Stimulated activated naive CD8-positive, alpha-beta T cell treated with anti-CD3 and anti-CD28 coated beads, Interleukin-15, Interleukin-2, amounts not matched to agents 100 ng/mL and 50 ng/mL, for 24 hours (primary cell): Measurements from ENCODE around the gene SLC52A3.
A peak's percentile ranks its signal among the peaks of the same experiment; 100 is the strongest.

ENCODE experiments used
- H3K27ac Mint-ChIP-seq: one replicate; pipeline ENCODE4 v1.8.0; 2021; ENCODE audit warnings: mild to moderate bottlenecking, mixed read lengths
- H3K27me3 Mint-ChIP-seq: one replicate; pipeline ENCODE4 v1.8.0; 2021; ENCODE audit warnings: mixed read lengths
- H3K36me3 Mint-ChIP-seq: one replicate; pipeline ENCODE4 v1.8.0; 2021; ENCODE audit warnings: low read depth, mixed read lengths
- H3K4me1 Mint-ChIP-seq: one replicate; pipeline ENCODE4 v1.8.0; 2021; ENCODE audit warnings: low read depth, mixed read lengths
- H3K4me3 Mint-ChIP-seq: one replicate; pipeline ENCODE4 v1.8.0; 2021; ENCODE audit warnings: mild to moderate bottlenecking, mixed read lengths
- H3K9me3 Mint-ChIP-seq: one replicate; pipeline ENCODE4 v1.8.0; 2021; ENCODE audit warnings: mixed read lengths

Gene SLC52A3

GRCh38 chr20:753136-753535, 15.2 kb downstream of the SLC52A3 start:
- Mint-ChIP-seq H3K9me3 (no peaks in the 10 kb centered on the region), H3K4me3 (no peak overlapping the region), H3K27ac (no peak overlapping the region), H3K4me1 (peaks cover 4% of the 10 kb centered on the region), H3K27me3 (peaks cover 4% of the 10 kb centered on the region), H3K36me3 (no peaks in the 10 kb centered on the region)

GRCh38 chr20:752291-752690, 16.0 kb downstream of the SLC52A3 start:
- H3K27me3 Mint-ChIP-seq, result peaks cover 9% of the 10 kb centered on the region
- no peaks in the 10 kb centered on the region for H3K36me3 Mint-ChIP-seq
- no peak overlapping the region for H3K4me3 Mint-ChIP-seq
- no peak overlapping the region for H3K27ac Mint-ChIP-seq
- no peaks in the 10 kb centered on the region for H3K9me3 Mint-ChIP-seq
- peaks cover 4% of the 10 kb centered on the region for H3K4me1 Mint-ChIP-seq

- H3K4me1 Mint-ChIP-seq, result peaks cover 4% of the 10 kb centered on the region
- H3K36me3 Mint-ChIP-seq, result no peaks in the 10 kb centered on the region
- H3K9me3 Mint-ChIP-seq, result no peaks in the 10 kb centered on the region
- H3K27me3 Mint-ChIP-seq, result peaks cover 10% of the 10 kb centered on the region
- no peak overlapping the region for H3K27ac Mint-ChIP-seq
- H3K4me3 Mint-ChIP-seq, result no peak overlapping the region
Measured at GRCh38 chr20:751761-752160, 16.5 kb downstream of the SLC52A3 start.

GRCh38 chr20:750801-751200, 17.5 kb downstream of the SLC52A3 start:
- peaks cover 4% of the 10 kb centered on the region for H3K4me1 Mint-ChIP-seq

GRCh38 chr20:745683-746301, 22.5 kb downstream of the SLC52A3 start:
- H3K27me3 Mint-ChIP-seq, result peaks cover 20% of the 10 kb centered on the region
- no peak overlapping the region for H3K27ac Mint-ChIP-seq
- H3K4me3 Mint-ChIP-seq, result no peak overlapping the region
- H3K9me3 Mint-ChIP-seq, result peaks cover 18% of the 10 kb centered on the region
- H3K4me1 Mint-ChIP-seq, result no peaks in the 10 kb centered on the region
- no peaks in the 10 kb centered on the region for H3K36me3 Mint-ChIP-seq

More at GRCh38 chr20:750801-751200, 17.5 kb downstream of the SLC52A3 start:
- Mint-ChIP-seq H3K27me3 (peaks cover 10% of the 10 kb centered on the region), H3K9me3 (peaks cover 4% of the 10 kb centered on the region), H3K36me3 (no peaks in the 10 kb centered on the region), H3K4me3 (no peak overlapping the region), H3K27ac (no peak overlapping the region)

GRCh38 chr20:742156-742555, 26.1 kb downstream of the SLC52A3 start:
- Mint-ChIP-seq H3K36me3 (no peaks in the 10 kb centered on the region), H3K9me3 (peaks cover 18% of the 10 kb centered on the region), H3K27me3 (peaks cover 10% of the 10 kb centered on the region), H3K4me1 (no peaks in the 10 kb centered on the region), H3K4me3 (no peak overlapping the region), H3K27ac (no peak overlapping the region)

GRCh38 chr20:741620-742019, 26.7 kb downstream of the SLC52A3 start:
- no peak overlapping the region for H3K27ac Mint-ChIP-seq
- no peak overlapping the region for H3K4me3 Mint-ChIP-seq
- peaks cover 18% of the 10 kb centered on the region for H3K9me3 Mint-ChIP-seq
- no peaks in the 10 kb centered on the region for H3K4me1 Mint-ChIP-seq
- H3K36me3 Mint-ChIP-seq, result no peaks in the 10 kb centered on the region
- H3K27me3 Mint-ChIP-seq, result peaks cover 9% of the 10 kb centered on the region

GRCh38 chr20:740162-740561, 28.1 kb downstream of the SLC52A3 start:
- H3K4me1 Mint-ChIP-seq, result no peaks in the 10 kb centered on the region
- H3K9me3 Mint-ChIP-seq, result peaks cover 9% of the 10 kb centered on the region
- no peak overlapping the region for H3K4me3 Mint-ChIP-seq
- no peak overlapping the region for H3K27ac Mint-ChIP-seq
- H3K36me3 Mint-ChIP-seq, result no peaks in the 10 kb centered on the region
- H3K27me3 Mint-ChIP-seq, result peaks cover 9% of the 10 kb centered on the region

- Mint-ChIP-seq H3K4me1 (no peaks in the 10 kb centered on the region), H3K9me3 (peaks cover 7% of the 10 kb centered on the region), H3K27me3 (peaks cover 9% of the 10 kb centered on the region), H3K4me3 (no peak overlapping the region), H3K27ac (no peak overlapping the region), H3K36me3 (no peaks in the 10 kb centered on the region)
Measured at GRCh38 chr20:739736-740135, 28.6 kb downstream of the SLC52A3 start.

GRCh38 chr20:733861-734260, 34.4 kb downstream of the SLC52A3 start:
- no peaks in the 10 kb centered on the region for H3K4me1 Mint-ChIP-seq
- H3K27ac Mint-ChIP-seq, result no peak overlapping the region
- no peaks in the 10 kb centered on the region for H3K36me3 Mint-ChIP-seq
- no peaks in the 10 kb centered on the region for H3K9me3 Mint-ChIP-seq
- H3K27me3 Mint-ChIP-seq, result peaks cover 24% of the 10 kb centered on the region
- no peak overlapping the region for H3K4me3 Mint-ChIP-seq

- H3K4me1 Mint-ChIP-seq, result no peaks in the 10 kb centered on the region
- H3K4me3 Mint-ChIP-seq, result no peak overlapping the region
- H3K27me3 Mint-ChIP-seq, result peaks cover 30% of the 10 kb centered on the region
- no peaks in the 10 kb centered on the region for H3K36me3 Mint-ChIP-seq
- H3K9me3 Mint-ChIP-seq, result no peaks in the 10 kb centered on the region
- peak overlapping the region; percentile 67 for H3K27ac Mint-ChIP-seq
Measured at GRCh38 chr20:732727-733126, 35.6 kb downstream of the SLC52A3 start.

GRCh38 chr20:731891-732560, 36.3 kb downstream of the SLC52A3 start:
- no peak overlapping the region for H3K4me3 Mint-ChIP-seq
- no peaks in the 10 kb centered on the region for H3K36me3 Mint-ChIP-seq
- no peak overlapping the region for H3K27ac Mint-ChIP-seq
- no peaks in the 10 kb centered on the region for H3K4me1 Mint-ChIP-seq
- H3K27me3 Mint-ChIP-seq, result peaks cover 34% of the 10 kb centered on the region
- H3K9me3 Mint-ChIP-seq, result no peaks in the 10 kb centered on the region

- Mint-ChIP-seq H3K36me3 (no peaks in the 10 kb centered on the region), H3K9me3 (no peaks in the 10 kb centered on the region), H3K4me1 (no peaks in the 10 kb centered on the region), H3K27ac (no peak overlapping the region), H3K4me3 (no peak overlapping the region), H3K27me3 (peaks cover 45% of the 10 kb centered on the region)
Measured at GRCh38 chr20:730005-730404, 38.3 kb downstream of the SLC52A3 start.

GRCh38 chr20:728256-728944, 39.9 kb downstream of the SLC52A3 start:
- no peak overlapping the region for H3K4me3 Mint-ChIP-seq
- no peaks in the 10 kb centered on the region for H3K36me3 Mint-ChIP-seq
- H3K4me1 Mint-ChIP-seq, result no peaks in the 10 kb centered on the region
- H3K9me3 Mint-ChIP-seq, result no peaks in the 10 kb centered on the region
- peaks cover 52% of the 10 kb centered on the region for H3K27me3 Mint-ChIP-seq
- no peak overlapping the region for H3K27ac Mint-ChIP-seq

GRCh38 chr20:726160-726559, 42.1 kb downstream of the SLC52A3 start:
- Mint-ChIP-seq H3K9me3 (no peaks in the 10 kb centered on the region), H3K27ac (no peak overlapping the region), H3K36me3 (no peaks in the 10 kb centered on the region), H3K27me3 (peaks cover 47% of the 10 kb centered on the region), H3K4me1 (no peaks in the 10 kb centered on the region), H3K4me3 (no peak overlapping the region)
